ENCODE results near the gene WNT9A. TPM values are rescaled to one million over a fixed set of nuclear protein-coding genes. Genes with fewer than 3 reads are reported as not detected.

Gene WNT9A
- total RNA-seq, 1 experiment from 2014 or later = 1.1 TPM

DNA sequence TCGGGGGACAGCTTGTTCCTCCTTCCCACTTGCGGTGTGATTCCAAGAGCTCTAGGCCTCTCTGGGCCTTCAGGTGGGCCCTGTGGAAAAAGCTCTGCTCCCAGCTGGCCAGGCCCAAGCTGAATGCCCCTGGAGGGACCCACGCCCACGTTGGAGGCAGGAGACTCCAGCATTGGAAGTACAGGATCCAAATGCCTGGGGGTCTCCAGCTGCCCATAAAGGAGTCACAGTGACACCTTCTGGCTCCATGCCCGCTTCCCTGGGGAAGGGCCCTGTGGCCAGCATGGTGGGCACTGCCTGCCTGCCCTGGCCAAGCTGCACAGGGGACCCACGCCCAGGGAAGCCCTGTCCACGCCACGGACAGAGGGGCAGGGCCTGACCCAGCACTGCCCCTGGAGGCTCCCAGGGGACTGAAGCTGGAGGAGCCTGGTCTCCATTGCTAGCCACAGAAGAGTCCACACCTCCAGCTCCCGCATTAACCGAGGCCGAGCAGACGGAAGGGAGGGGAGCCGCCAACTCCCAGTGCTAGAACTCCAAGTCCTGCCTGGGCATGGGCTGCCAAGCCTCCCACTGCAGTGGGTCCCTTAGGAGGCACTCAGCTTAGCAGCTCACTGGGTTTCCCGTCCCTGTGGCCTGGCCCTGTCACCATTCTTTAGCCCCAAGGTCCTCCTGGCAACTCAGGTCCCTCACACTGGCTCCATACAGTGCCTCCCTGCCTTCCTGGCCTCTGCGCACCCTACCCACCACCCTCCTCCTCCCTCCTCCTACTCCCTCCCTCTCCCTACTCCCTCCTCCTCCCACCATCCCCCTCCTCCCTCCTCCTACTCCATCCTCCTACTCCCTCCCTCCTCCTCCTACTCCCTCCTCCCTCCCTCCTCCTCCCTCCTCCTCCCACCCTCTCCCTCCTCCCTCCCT lies 41.9 kb downstream of the WNT9A start:
- Histone ChIP-seq H3K27ac (no peak overlapping the region), H3K4me3 (no peak overlapping the region), H3K9me3 (replicated peaks) (no peaks in the 10 kb centered on the region), H3K27me3 (0 out of 2 replicates have a peak, but pooled peaks cover 3% of the 10 kb centered on the region), H3K36me3 (no peaks in the 10 kb centered on the region), H3K4me1 (peaks cover 8% of the 10 kb centered on the region; the same call in 1 of the 2 replicates)
- no peak for DNase-seq

DNA sequence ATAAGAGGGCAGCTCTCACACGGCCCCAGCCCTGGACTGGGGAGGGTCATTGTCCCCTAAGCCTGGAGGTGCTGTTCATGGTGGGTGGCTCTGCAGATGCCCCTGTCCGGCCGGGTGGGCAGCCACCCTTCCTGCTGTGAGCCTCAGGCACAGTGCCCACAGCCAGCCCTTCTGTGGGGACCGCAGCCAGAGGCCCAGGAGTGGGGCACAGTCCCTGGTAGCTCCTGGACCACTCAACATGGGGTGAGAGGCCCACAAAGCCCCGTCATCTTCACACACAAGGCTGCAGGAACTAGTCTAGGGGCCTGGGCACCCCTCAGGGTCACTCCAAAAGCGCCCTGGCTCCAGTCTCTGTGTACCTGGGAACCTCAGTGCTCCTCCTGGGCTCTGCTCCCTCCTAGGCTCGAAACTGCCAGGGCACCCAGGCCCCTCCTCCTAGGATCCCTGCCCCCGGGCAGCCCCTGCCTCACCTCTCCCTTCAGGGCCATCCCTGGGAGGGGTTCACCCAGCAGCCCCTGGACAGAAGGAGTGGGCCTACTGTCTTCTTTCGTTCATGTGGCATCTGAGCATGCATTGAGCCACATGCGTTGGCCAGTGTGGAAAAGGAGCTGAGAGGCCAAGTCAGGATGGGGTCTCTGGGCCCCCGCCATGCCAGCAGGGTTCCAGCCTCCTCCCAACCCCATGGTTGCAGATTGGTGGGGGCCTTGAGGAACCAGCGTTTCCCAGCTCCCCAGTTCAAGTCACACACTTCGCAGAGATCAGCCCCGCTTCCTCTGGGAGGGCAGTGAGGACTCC lies 43.0 kb downstream of the WNT9A start:
- H3K4me3 ChIP-seq = no peak overlapping the region
- H3K27me3 ChIP-seq = 0 out of 2 replicates have a peak, but pooled peaks cover 3% of the 10 kb centered on the region
- H3K4me1 ChIP-seq = peaks cover 3% of the 10 kb centered on the region; the same call in 1 of the 2 replicates
- H3K36me3 ChIP-seq = no peaks in the 10 kb centered on the region
- no peak overlapping the region for H3K27ac ChIP-seq
- H3K9me3 ChIP-seq (replicated peaks) = no peaks in the 10 kb centered on the region
- DNase-seq = no peak

DNA sequence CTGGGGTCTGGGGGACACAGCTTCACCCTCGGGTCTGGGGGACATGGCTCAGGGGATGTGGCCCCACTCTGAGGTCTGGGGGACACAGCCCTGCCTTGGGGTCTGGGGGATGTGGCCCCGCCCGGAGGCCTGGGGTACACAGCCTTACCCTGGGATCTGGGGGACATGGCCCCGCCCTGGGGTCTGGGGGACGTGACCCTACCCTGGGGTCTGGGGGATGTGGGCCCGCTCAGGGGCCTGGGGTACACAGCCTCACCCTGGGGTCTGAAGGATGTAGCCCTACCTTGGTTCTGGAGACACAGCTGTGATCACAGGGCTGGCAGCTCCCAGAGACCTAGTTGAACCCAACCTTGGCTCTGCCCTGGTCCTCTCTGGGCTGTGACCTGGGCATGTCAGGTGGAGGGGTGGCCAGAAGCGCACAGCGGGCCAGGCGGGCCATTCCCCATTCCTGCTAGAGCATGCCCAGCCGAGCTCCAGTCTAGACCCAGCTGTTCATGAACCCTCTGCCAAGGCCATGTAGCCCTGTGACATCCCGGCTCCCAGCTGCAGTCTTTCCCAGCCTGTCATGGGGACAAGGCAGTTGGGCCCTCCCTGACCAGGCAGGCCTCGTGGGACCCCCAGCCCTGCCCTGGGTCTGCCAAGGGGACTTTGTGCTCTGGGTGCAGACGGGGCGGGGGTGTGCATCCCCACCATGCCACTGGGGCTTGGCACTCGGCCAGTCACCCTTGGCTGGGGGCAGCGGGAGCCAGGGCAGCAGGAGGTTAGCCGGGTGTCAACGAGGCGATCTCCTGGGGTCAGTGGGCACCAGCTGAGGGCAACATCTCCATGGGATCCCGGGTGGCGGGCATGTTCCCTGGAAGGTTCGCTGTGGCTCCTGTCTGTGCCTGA lies 43.9 kb downstream of the WNT9A start:
- DNase-seq = no peak

DNA sequence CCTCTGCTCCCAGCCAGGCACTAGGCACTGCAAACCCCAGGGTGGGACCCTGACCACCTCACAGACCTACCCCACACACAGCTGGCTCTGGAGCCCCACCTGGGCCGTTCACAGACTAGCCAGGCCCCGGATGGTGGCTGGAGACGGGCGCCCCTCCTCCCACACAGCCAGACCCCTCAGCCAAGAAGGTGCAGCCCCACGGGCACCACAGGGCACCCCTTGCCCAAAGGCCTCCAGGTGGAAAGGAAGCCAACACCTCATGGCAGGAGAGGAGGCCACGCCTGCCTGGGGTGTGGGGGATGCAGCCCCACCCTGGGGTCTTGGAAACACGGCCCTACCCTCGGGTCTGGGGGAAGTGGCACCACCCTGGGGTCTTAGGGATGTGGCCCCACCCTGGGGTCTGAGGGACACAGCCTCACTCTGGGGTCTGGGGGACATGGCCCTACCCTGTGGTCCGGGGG lies 44.6 kb downstream of the WNT9A start:
- H3K27ac ChIP-seq = no peak overlapping the region
- DNase-seq = no peak
- H3K4me1 ChIP-seq = peaks cover 10% of the 10 kb centered on the region
- H3K4me3 ChIP-seq = no peak overlapping the region
- H3K27me3 ChIP-seq = no peaks in the 10 kb centered on the region
- no peaks in the 10 kb centered on the region for H3K36me3 ChIP-seq
- H3K9me3 ChIP-seq (replicated peaks) = no peaks in the 10 kb centered on the region

More for the DNA sequence above, 43.9 kb downstream of the WNT9A start:
- no peaks in the 10 kb centered on the region for H3K27me3 ChIP-seq
- no peaks in the 10 kb centered on the region for H3K36me3 ChIP-seq
- H3K27ac ChIP-seq = no peak overlapping the region
- peaks cover 10% of the 10 kb centered on the region for H3K4me1 ChIP-seq
- no peaks in the 10 kb centered on the region for H3K9me3 ChIP-seq (replicated peaks)
- no peak overlapping the region for H3K4me3 ChIP-seq

DNA sequence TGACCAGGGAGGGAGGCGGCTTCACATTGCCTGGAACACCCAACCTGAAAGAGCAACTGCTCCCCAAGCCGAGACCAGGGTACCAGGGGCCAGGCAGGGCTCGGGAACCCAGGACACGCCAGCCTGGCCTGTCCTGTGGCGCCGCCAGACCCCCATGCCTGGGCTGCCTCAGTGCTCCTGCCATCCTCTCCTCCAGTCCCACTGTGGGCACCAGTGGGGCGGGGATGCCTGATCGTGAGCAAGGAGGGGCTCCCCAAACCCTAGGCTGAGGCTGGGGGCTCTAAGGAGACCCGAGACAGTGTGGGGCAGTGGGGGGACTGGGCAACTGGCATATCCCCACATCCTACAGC lies 45.1 kb downstream of the WNT9A start:
- H3K4me1 ChIP-seq = peaks cover 10% of the 10 kb centered on the region
- no peak overlapping the region for H3K27ac ChIP-seq
- H3K9me3 ChIP-seq (replicated peaks) = no peaks in the 10 kb centered on the region
- H3K4me3 ChIP-seq = no peak overlapping the region
- H3K27me3 ChIP-seq = no peaks in the 10 kb centered on the region
- no peaks in the 10 kb centered on the region for H3K36me3 ChIP-seq
- no peak for DNase-seq

DNA sequence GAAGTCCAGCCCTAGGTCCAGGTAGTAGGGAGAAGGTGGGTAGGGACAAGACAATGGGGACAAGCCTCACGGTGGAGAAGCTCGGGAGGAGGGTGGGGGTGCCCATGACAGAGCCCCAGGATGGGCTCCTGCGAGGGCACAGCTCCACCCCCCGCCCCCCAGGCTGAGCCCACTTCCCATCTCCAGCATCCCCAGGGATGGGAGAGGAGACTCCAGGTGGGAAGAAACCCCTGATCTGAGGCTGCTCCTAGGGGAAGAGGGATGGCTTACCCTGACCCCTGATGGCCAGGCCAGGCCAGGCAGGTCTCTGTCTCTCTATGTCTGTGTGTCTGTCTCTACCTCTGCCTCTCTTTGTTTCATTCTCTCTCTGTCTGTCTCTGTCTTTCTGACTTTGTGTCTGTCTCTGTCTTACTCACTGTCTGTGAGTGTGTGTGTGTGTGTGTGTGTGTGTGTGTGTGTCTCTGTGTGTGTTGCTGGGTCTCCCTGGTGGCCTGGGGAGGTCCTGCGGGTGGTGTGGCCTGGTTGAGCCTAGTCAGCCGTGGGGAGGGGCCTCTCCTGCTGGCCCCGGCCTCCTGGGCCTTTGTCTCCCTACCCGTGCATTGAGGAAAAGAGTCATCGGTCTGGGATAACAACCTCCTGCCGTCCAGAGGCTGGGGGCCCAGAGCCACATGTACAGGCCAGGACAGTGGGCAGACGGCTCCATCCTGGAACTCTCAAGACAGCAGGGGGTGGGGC lies 45.7 kb downstream of the WNT9A start:
- DNase-seq = no peak
- no peaks in the 10 kb centered on the region for H3K27me3 ChIP-seq
- H3K9me3 ChIP-seq (replicated peaks) = no peaks in the 10 kb centered on the region
- no peak overlapping the region for H3K4me3 ChIP-seq
- H3K27ac ChIP-seq = no peak overlapping the region
- H3K36me3 ChIP-seq = no peaks in the 10 kb centered on the region
- peaks cover 10% of the 10 kb centered on the region for H3K4me1 ChIP-seq

DNA sequence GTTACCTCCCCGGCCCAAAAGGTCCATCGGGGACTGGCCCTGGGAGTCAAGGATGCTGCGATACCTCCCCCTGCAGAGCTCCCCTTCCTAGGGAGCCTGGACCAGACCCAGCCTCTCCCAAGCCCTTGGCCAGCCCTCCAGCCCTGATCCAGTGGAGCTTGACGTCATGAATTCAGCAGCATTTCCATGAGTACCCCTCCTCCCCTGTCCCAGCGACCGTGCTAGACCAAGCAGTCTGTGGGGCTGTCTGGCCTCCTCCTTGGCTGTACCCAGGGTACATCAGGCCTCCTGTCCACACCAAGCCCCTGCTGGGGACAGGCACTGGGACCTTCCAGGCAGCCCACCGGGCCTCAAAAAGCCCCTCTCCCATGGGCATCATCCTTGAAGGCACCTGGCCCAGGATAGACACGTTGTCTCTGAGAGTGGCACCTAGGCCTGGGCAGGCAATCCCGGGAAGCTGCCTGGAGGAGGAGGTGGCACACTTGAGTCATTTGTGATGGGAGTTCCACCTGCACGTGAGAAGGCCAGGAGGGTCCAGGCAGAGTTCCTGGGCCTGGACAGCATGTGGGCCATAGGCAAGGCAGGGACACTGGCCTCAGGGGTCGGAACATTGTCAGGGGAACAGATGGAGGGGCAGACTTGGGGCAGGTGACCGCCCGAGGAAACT lies 46.4 kb downstream of the WNT9A start:
- DNase-seq = no peak
- Histone ChIP-seq H3K27me3 (no peaks in the 10 kb centered on the region), H3K27ac (no peak overlapping the region), H3K9me3 (replicated peaks) (no peaks in the 10 kb centered on the region), H3K4me3 (no peak overlapping the region), H3K36me3 (no peaks in the 10 kb centered on the region), H3K4me1 (peaks cover 17% of the 10 kb centered on the region)

DNA sequence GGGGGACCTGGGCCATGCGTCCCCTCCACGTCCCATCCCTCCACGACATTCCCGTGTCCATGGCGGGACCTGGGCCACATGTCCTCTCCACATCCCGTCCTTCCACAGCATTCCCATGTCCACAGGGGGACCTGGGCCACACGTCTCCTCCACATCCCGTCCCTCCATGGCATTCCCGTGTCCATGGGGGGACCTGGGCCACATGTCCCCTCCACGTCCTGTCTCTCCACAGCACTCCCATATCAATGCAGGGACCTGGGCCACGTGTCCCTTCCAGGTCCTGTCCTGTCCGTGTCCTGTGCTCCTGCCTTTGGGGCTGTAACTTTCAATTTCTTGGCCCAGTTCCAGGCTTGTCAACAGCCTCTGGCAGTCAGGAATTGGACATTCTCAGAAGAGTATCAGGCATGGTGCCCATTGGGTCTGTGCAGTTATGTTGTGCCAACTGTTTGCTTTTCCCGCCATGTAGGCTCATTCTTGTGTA lies 47.1 kb downstream of the WNT9A start:
- peak in 1 of 2 experiments; percentile 2 for DNase-seq

DNA sequence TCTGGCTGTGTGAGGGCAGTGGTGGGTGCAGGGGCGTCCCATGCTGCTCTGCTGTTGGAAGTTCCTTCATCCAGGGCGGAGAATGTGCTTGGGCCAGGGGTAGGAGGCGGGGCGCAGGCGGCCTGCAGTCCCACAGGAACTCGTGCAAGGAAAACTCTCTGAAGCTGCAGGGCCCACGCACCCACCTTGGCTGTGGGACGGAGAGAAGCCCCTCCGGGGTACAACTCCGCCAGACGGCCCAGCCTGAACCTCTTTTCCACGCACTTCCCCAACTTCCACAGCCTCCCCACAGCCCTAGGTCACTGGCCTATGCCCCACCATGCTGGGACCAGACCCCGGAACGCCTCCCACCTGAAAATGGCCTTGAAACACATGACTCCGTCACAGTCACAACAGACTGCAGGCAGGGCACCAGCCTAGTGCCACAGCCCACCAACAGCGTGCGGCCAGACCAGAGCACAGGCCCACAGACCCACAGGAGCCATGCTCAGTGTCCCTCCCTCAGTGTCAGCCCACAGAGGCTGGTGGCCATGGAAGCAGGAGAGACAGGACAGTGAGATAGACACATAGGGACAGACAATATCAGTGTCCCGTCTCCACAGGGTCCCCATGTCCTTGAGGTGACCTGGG lies 47.8 kb downstream of the WNT9A start:
- Histone ChIP-seq H3K4me1 (peaks cover 28% of the 10 kb centered on the region), H3K27ac (no peak overlapping the region), H3K27me3 (no peaks in the 10 kb centered on the region), H3K9me3 (replicated peaks) (no peaks in the 10 kb centered on the region), H3K4me3 (no peak overlapping the region), H3K36me3 (no peaks in the 10 kb centered on the region)
- peak; percentile 31 to 56 for DNase-seq

More for the DNA sequence above, 47.1 kb downstream of the WNT9A start:
- Histone ChIP-seq H3K4me1 (peaks cover 24% of the 10 kb centered on the region), H3K27ac (no peak overlapping the region), H3K9me3 (replicated peaks) (no peaks in the 10 kb centered on the region), H3K4me3 (no peak overlapping the region), H3K27me3 (no peaks in the 10 kb centered on the region), H3K36me3 (no peaks in the 10 kb centered on the region)

DNA sequence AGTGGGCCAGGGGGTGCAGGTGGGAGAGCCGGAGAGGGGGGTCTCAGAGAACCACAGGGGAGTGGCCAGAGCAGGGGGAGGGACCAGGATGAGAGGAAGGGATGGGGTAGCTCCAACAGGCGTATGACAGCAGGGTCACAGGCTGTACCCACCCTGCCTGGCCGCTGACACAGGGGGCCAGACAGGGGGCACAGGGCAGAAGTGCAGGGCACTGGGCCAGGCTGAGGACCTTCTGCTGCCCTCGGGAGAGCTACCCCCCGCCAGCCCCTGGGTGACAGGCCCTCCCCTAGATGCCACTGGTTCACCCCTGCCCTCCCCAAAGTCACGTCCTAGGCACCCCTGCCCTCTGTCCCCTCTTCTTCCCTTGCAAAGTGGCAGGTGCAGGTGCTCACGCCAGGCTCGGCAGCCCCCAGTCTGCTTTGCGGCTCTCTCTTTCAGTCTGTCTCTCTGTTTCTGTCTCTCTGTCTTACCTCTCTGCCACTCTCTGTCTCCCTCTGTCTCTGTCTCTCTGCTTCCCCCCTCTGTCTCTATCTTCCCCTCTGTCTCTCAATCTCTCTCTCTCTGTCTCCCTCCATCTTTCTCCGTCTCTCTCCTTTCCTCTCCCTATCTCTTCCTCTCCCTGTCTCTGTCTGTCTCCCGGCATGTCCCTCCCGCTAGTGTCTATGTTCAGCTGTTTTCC lies 48.5 kb downstream of the WNT9A start:
- H3K4me1 ChIP-seq = peaks cover 28% of the 10 kb centered on the region
- no peak overlapping the region for H3K4me3 ChIP-seq
- DNase-seq = peak in 1 of 2 experiments; percentile 2
- no peak overlapping the region for H3K27ac ChIP-seq
- H3K27me3 ChIP-seq = no peaks in the 10 kb centered on the region
- H3K36me3 ChIP-seq = no peaks in the 10 kb centered on the region
- no peaks in the 10 kb centered on the region for H3K9me3 ChIP-seq (replicated peaks)

DNA sequence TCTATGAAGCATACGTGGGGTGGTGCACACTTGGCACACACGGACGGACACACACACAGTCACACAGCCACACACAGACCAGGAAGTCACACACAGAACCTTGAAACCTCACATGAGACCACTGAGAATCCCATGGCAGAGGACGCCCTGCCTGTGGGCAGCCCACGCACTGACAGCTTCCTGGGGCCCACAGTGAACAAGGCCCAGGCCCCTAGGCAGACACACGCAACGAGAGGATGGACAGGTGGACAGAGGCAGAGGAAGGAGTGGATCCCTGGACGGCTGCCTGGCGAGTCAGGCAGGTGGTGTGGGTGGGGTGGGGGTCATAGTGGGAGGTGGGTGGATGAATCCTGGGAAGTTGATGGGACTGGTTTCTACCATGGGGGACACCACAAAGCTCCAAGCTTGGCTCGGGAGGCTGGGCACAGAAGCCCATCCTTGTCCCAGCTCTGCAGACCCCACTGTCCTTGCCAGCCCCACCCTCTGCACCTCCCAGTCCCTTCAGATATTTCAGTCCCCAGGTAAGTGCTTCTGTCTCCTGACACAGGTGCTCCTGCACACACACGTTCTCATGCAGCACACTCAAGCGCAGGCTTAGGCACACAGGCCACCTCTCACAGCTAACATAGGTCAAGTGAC lies 49.1 kb downstream of the WNT9A start:
- H3K27me3 ChIP-seq = no peaks in the 10 kb centered on the region
- no peak overlapping the region for H3K27ac ChIP-seq
- no peak overlapping the region for H3K4me3 ChIP-seq
- DNase-seq = peak in 1 of 2 experiments; percentile 2
- no peaks in the 10 kb centered on the region for H3K36me3 ChIP-seq
- peaks cover 28% of the 10 kb centered on the region for H3K4me1 ChIP-seq
- no peaks in the 10 kb centered on the region for H3K9me3 ChIP-seq (replicated peaks)

All from SJCRH30 (cell line).